ENCODE data around the gene CACNG4. TPM values are rescaled to one million over a fixed set of nuclear protein-coding genes. Genes with fewer than 3 reads are reported as not detected.

CACNG4 gene
- total RNA-seq, 2 donors from 2014 or later = 9.5 to 12.9 TPM

- no peak overlapping the region for H3K4me3 ChIP-seq
- no peaks in the 10 kb centered on the region for H3K27me3 ChIP-seq (replicated peaks; ENCODE audit: insufficient read depth)
- no peak for DNase-seq (ENCODE audit: low spot score)
- intact Hi-C loops (cut with DNase I) = no loop called here
- no peaks in the 10 kb centered on the region for H3K4me1 ChIP-seq (replicated peaks)
- H3K9me3 ChIP-seq = no peaks in the 10 kb centered on the region
- no peak overlapping the region for H3K27ac ChIP-seq
- H3K36me3 ChIP-seq = no peaks in the 10 kb centered on the region
- no peak for TF ChIP-seq POLR2AphosphoS5 (IDR thresholded peaks at IDR 0.05)
- no peak for TF ChIP-seq POLR2A (IDR thresholded peaks at IDR 0.05)
- TF ChIP-seq CTCF (IDR thresholded peaks at IDR 0.05) = no peak
- 83% methylated on average over 22 of the region's 23 CpGs for WGBS
These were observed 23.7 kb downstream of the CACNG4 start for GRCh38 chr17:66988069-66988798.

GRCh38 chr17:66989076-66989475 is 24.6 kb downstream of the CACNG4 start:
- WGBS = 70% methylated on average over 4 of the region's 4 CpGs
- intact Hi-C loops (cut with DNase I) = no loop called here
- no peaks in the 10 kb centered on the region for H3K4me1 ChIP-seq (replicated peaks)
- H3K4me3 ChIP-seq = no peak overlapping the region
- H3K27me3 ChIP-seq (replicated peaks; ENCODE audit: insufficient read depth) = no peaks in the 10 kb centered on the region
- DNase-seq (ENCODE audit: low spot score) = no peak
- no peaks in the 10 kb centered on the region for H3K9me3 ChIP-seq
- H3K36me3 ChIP-seq = no peaks in the 10 kb centered on the region
- TF ChIP-seq POLR2AphosphoS5 (IDR thresholded peaks at IDR 0.05) = no peak
- TF ChIP-seq CTCF (IDR thresholded peaks at IDR 0.05) = no peak
- TF ChIP-seq POLR2A (IDR thresholded peaks at IDR 0.05) = no peak
- no peak overlapping the region for H3K27ac ChIP-seq

GRCh38 chr17:66989579-66989978 is 25.1 kb downstream of the CACNG4 start:
- DNase-seq (ENCODE audit: low spot score) = no peak
- no peak for TF ChIP-seq CTCF (IDR thresholded peaks at IDR 0.05)
- TF ChIP-seq POLR2AphosphoS5 (IDR thresholded peaks at IDR 0.05) = no peak
- TF ChIP-seq POLR2A (IDR thresholded peaks at IDR 0.05) = no peak
- no peaks in the 10 kb centered on the region for H3K9me3 ChIP-seq
- no peak overlapping the region for H3K27ac ChIP-seq
- H3K4me3 ChIP-seq = no peak overlapping the region
- no peaks in the 10 kb centered on the region for H3K36me3 ChIP-seq
- H3K27me3 ChIP-seq (replicated peaks; ENCODE audit: insufficient read depth) = no peaks in the 10 kb centered on the region
- WGBS = 94% methylated on average over 8 of the region's 8 CpGs
- H3K4me1 ChIP-seq (replicated peaks) = no peaks in the 10 kb centered on the region
- intact Hi-C loops (cut with DNase I) = no loop called here

- H3K4me1 ChIP-seq (replicated peaks) = no peaks in the 10 kb centered on the region
- H3K4me3 ChIP-seq = no peak overlapping the region
- intact Hi-C loops (cut with DNase I) = no loop called here
- H3K9me3 ChIP-seq = no peaks in the 10 kb centered on the region
- no peaks in the 10 kb centered on the region for H3K36me3 ChIP-seq
- H3K27ac ChIP-seq = no peak overlapping the region
- TF ChIP-seq CTCF (IDR thresholded peaks at IDR 0.05) (no peak), POLR2A (IDR thresholded peaks at IDR 0.05) (no peak), POLR2AphosphoS5 (IDR thresholded peaks at IDR 0.05) (no peak)
- no peaks in the 10 kb centered on the region for H3K27me3 ChIP-seq (replicated peaks; ENCODE audit: insufficient read depth)
- DNase-seq (ENCODE audit: low spot score) = no peak
- WGBS = 88% methylated on average over 6 of the region's 6 CpGs
These were observed 25.5 kb downstream of the CACNG4 start for GRCh38 chr17:66990047-66990446.

- 92% methylated on average over 12 of the region's 12 CpGs for WGBS
- Histone ChIP-seq H3K4me1 (replicated peaks) (no peaks in the 10 kb centered on the region), H3K4me3 (no peak overlapping the region), H3K9me3 (no peaks in the 10 kb centered on the region), H3K27ac (no peak overlapping the region), H3K27me3 (replicated peaks; ENCODE audit: insufficient read depth) (no peaks in the 10 kb centered on the region), H3K36me3 (no peaks in the 10 kb centered on the region)
- TF ChIP-seq CTCF (IDR thresholded peaks at IDR 0.05) (no peak), POLR2AphosphoS5 (IDR thresholded peaks at IDR 0.05) (no peak), POLR2A (IDR thresholded peaks at IDR 0.05) (no peak)
- DNase-seq (ENCODE audit: low spot score) = no peak
- intact Hi-C loops (cut with DNase I) = no loop called here
These were observed 28.5 kb downstream of the CACNG4 start for GRCh38 chr17:66992911-66993442.
